ENCODE measurements around the gene TMEM14C.
"Not testable (repeated sequence)": the region's sequence is repeated elsewhere in the genome, so short reads cannot be mapped to it uniquely, and the experiment has no call there.

The TMEM14C gene

DNA sequence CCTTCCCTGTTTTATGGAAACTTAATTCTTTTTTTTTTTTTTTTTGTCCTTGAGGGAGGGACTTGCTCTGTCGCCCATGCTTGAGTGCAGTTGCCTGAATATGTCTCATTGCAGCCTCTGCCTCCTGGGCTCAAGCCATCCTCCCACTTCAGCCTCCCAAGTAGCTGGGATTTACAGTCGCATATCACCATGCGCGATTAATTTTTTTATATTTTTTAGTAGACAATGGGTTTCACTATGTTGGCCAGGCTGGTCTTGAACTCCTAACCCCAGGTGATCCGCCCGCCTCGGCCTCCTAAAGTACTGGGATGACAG, 654 bp downstream of the TMEM14C start:
- peaks cover 5% of the 10 kb centered on the region for H3K4me1 ChIP-seq (ENCODE audit: control insufficient read depth, low read depth, low read length)
- peaks cover 26% of the 10 kb centered on the region for H3K36me3 ChIP-seq (ENCODE audit: control insufficient read depth, low read depth, low read length)
- H3K27me3 ChIP-seq (ENCODE audit: control insufficient read depth, insufficient read depth, low read length), result no peaks in the 10 kb centered on the region
- H3K9me3 ChIP-seq (ENCODE audit: control insufficient read depth, low read depth, low read length), result no peaks in the 10 kb centered on the region
- peak overlapping the region; percentile 98 for H3K4me3 ChIP-seq (ENCODE audit: low read length)
- peak overlapping the region; percentile 89 for H3K27ac ChIP-seq (ENCODE audit: low read length)
- peak overlapping the region; percentile 97 for H3K9ac ChIP-seq (ENCODE audit: low read length)

DNA sequence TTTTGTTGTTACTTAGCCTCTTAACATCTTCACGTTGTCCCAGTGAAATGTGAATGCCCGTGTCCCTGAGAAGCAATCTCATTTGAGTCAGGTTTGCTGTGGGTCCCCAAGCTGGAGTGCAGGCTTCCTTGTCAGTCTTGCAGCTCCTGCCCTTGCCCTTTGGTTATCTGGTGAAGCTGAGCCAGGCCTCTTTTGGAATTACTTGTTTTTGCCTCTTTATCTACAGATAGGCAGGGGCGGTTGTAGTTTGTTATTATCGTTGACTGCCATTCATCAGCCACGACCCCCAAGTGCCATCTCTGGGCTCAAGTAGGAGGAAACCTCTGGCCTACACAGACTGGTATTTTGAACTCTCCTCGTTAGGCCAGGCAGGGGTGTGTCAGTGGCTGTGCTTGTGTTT, 2.2 kb downstream of the TMEM14C start:
- no peaks in the 10 kb centered on the region for H3K9me3 ChIP-seq (ENCODE audit: control insufficient read depth, low read depth, low read length)
- peaks cover 37% of the 10 kb centered on the region for H3K36me3 ChIP-seq (ENCODE audit: control insufficient read depth, low read depth, low read length)
- H3K27ac ChIP-seq (ENCODE audit: low read length), result no peak overlapping the region
- no peaks in the 10 kb centered on the region for H3K27me3 ChIP-seq (ENCODE audit: control insufficient read depth, insufficient read depth, low read length)
- peaks cover 5% of the 10 kb centered on the region for H3K4me1 ChIP-seq (ENCODE audit: control insufficient read depth, low read depth, low read length)
- H3K9ac ChIP-seq (ENCODE audit: low read length), result no peak overlapping the region
- H3K4me3 ChIP-seq (ENCODE audit: low read length), result no peak overlapping the region

DNA sequence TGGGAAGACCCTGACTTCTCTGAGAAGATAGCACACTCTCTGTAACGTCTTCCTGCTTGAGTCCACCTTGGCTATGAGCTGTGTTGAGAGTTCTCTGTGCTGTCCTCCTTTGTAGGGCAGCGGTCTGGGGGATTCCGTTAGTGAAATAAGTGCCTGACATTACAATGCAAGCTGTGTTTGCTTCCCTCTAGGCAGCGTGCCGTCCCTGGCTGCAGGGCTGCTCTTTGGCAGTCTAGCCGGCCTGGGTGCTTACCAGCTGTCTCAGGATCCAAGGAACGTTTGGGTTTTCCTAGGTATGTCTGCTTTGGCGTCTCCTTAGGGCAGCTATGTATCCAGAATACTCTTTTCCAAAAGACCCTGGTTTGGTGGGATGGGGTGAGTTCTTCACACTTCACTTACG, 2.8 kb downstream of the TMEM14C start:
- Histone ChIP-seq H3K27ac (ENCODE audit: low read length) (no peak overlapping the region), H3K4me3 (ENCODE audit: low read length) (no peak overlapping the region), H3K27me3 (ENCODE audit: control insufficient read depth, insufficient read depth, low read length) (no peaks in the 10 kb centered on the region), H3K9ac (ENCODE audit: low read length) (no peak overlapping the region), H3K36me3 (ENCODE audit: control insufficient read depth, low read depth, low read length) (peaks cover 44% of the 10 kb centered on the region), H3K4me1 (ENCODE audit: control insufficient read depth, low read depth, low read length) (peaks cover 5% of the 10 kb centered on the region), H3K9me3 (ENCODE audit: control insufficient read depth, low read depth, low read length) (no peaks in the 10 kb centered on the region)

DNA sequence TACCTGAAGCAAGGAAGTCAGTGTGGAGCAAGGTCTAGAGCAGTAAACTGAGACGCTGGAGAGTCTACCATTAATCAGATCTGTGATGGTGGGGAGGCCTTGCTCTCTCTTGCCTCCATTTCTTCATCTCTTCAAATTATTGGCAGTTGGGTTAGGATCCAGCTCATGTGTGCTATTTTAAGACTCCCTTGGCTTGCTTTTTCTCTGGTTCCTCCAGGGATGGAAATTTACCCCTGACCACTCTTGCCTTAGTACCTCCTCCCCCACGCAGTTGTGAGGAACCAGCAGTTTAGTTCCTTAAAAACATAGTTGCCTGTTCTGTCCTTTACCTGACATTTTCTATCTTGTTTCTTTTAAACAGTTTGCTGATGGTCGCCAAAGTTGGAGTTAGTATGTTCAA, 7.4 kb downstream of the TMEM14C start:
- H3K36me3 ChIP-seq (ENCODE audit: control insufficient read depth, low read depth, low read length), result peaks cover 49% of the 10 kb centered on the region
- no peak overlapping the region for H3K27ac ChIP-seq (ENCODE audit: low read length)
- no peaks in the 10 kb centered on the region for H3K4me1 ChIP-seq (ENCODE audit: control insufficient read depth, low read depth, low read length)
- H3K27me3 ChIP-seq (ENCODE audit: control insufficient read depth, insufficient read depth, low read length), result no peaks in the 10 kb centered on the region
- H3K9ac ChIP-seq (ENCODE audit: low read length), result no peak overlapping the region
- H3K9me3 ChIP-seq (ENCODE audit: control insufficient read depth, low read depth, low read length), result no peaks in the 10 kb centered on the region
- H3K4me3 ChIP-seq (ENCODE audit: low read length), result no peak overlapping the region

DNA sequence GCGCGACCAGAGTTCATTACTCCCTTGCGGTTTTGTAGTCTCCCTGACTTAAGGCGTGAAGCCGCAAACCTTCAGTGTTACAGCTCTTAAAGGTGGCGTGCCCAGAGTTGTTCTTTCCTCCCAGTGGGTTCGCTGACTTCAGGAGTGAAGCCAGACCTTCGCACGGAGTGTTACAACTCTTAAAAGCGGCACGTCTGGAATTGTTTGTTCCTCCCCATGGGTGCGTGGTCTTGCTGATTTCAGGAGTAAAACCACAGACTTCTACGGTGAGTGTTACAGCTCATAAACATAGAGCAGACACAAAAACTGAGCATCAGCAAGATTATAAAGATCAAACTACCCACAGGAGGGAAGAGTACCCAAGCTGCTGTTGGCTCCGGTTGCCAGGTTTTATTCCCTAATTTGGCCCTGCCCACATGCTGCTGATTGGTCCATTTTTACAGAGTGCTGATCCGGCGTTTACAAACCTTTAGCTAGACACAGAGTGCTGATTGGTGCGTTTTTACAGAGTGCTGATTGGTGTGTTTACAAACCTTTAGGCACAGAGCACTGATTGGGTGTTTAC, 10.4 kb downstream of the TMEM14C start:
- Histone ChIP-seq H3K9me3 (ENCODE audit: control insufficient read depth, low read depth, low read length) (no peaks in the 10 kb centered on the region), H3K27me3 (ENCODE audit: control insufficient read depth, insufficient read depth, low read length) (no peaks in the 10 kb centered on the region), H3K4me1 (ENCODE audit: control insufficient read depth, low read depth, low read length) (no peaks in the 10 kb centered on the region), H3K9ac (ENCODE audit: low read length) (no peak overlapping the region), H3K36me3 (ENCODE audit: control insufficient read depth, low read depth, low read length) (peaks cover 32% of the 10 kb centered on the region), H3K4me3 (ENCODE audit: low read length) (no peak overlapping the region), H3K27ac (ENCODE audit: low read length) (no peak overlapping the region)

DNA sequence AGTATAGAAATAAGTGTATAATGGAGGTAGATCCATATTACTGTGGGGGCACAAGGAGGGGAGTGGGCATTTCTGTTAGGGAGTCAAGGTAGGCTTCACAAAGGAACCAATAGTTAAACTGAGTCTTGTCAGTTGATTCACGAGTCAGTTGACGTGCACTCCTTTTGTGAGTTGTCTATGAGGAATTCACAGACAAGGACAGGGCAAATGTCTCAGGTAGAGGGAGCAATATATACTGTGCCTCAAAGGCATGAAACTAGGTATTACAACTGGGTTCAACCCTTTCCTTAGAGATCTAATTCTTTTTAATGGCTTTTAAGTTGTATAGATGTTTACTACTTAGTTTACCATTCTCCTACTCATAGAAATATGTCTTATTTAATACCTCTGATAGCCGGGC, 11.0 kb downstream of the TMEM14C start:
- H3K27me3 ChIP-seq (ENCODE audit: control insufficient read depth, insufficient read depth, low read length), result no peaks in the 10 kb centered on the region

DNA sequence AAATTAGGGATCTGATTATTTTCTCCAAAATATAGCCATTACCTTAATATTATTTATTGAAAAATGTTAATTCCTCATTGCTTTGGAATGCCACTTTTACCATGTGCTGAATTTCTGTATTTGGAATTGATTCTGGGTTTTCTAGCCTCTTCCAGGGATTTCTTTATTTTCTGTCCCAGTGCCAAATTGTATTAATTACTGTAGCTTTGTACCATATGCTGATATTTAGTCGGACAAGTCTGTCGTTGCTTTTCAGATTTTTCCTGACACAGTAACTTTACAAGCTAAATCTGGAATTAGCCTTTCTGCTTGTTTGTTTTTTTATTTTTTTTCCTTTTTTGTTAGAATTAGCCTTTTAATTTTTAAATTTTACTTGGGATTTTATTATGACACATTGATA, 13.9 kb downstream of the TMEM14C start:
- Histone ChIP-seq H3K36me3 (ENCODE audit: control insufficient read depth, low read depth, low read length) (peaks cover 5% of the 10 kb centered on the region), H3K27ac (ENCODE audit: low read length) (no peak overlapping the region), H3K27me3 (ENCODE audit: control insufficient read depth, insufficient read depth, low read length) (no peaks in the 10 kb centered on the region), H3K9ac (ENCODE audit: low read length) (no peak overlapping the region), H3K4me1 (ENCODE audit: control insufficient read depth, low read depth, low read length) (no peaks in the 10 kb centered on the region), H3K4me3 (ENCODE audit: low read length) (no peak overlapping the region), H3K9me3 (ENCODE audit: control insufficient read depth, low read depth, low read length) (no peaks in the 10 kb centered on the region)

More for the DNA sequence above, 11.0 kb downstream of the TMEM14C start:
- H3K9ac ChIP-seq (ENCODE audit: low read length), result no peak overlapping the region
- peaks cover 26% of the 10 kb centered on the region for H3K36me3 ChIP-seq (ENCODE audit: control insufficient read depth, low read depth, low read length)
- no peak overlapping the region for H3K27ac ChIP-seq (ENCODE audit: low read length)
- no peak overlapping the region for H3K4me3 ChIP-seq (ENCODE audit: low read length)
- H3K9me3 ChIP-seq (ENCODE audit: control insufficient read depth, low read depth, low read length), result no peaks in the 10 kb centered on the region
- H3K4me1 ChIP-seq (ENCODE audit: control insufficient read depth, low read depth, low read length), result no peaks in the 10 kb centered on the region

DNA sequence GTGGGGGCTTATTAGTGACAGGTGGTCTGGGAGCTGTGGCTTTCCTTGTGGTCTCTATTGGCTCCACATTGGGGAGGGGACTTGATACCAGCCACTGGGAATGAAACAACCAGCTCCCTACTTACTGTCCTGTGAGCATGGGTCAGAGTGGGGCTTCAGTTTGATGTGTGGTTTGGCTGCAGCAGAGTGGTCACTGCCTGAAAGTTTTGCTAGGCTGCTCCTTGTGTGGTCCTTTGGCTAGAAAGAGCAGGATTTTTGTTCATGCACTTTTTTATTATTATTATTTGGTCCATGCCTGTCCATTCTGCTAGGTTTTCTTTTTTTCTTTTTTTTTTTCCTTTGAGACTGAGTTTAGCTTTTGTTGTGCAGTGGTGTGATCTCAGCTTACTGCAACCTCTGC, 17.2 kb downstream of the TMEM14C start:
- no peaks in the 10 kb centered on the region for H3K36me3 ChIP-seq (ENCODE audit: control insufficient read depth, low read depth, low read length)
- no peak overlapping the region for H3K27ac ChIP-seq (ENCODE audit: low read length)
- no peak overlapping the region for H3K4me3 ChIP-seq (ENCODE audit: low read length)
- H3K9ac ChIP-seq (ENCODE audit: low read length), result no peak overlapping the region
- H3K9me3 ChIP-seq (ENCODE audit: control insufficient read depth, low read depth, low read length), result no peaks in the 10 kb centered on the region
- H3K27me3 ChIP-seq (ENCODE audit: control insufficient read depth, insufficient read depth, low read length), result no peaks in the 10 kb centered on the region
- H3K4me1 ChIP-seq (ENCODE audit: control insufficient read depth, low read depth, low read length), result no peaks in the 10 kb centered on the region

DNA sequence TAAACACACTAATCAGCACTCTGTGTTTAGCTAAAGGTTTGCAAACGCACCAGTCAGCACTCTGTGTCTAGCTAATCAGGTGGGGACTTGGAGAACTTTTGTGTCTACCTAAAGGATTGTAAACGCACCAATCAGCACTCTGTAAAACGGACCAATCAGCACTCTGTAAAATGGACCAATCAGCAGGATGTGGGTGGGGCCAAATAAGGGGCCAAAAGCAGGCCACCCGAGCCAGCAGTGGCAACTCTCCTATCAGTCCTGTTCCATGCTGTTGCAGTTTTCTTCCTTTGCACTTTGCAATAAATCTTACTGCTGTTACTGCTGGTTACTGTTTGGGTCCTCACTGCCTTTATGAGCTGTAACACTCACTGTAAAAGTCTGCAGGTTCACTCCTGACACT, 18.8 kb downstream of the TMEM14C start:
- H3K9ac ChIP-seq (ENCODE audit: low read length); H3K36me3 ChIP-seq (ENCODE audit: control insufficient read depth, low read depth, low read length); H3K4me3 ChIP-seq (ENCODE audit: low read length); H3K27ac ChIP-seq (ENCODE audit: low read length); H3K4me1 ChIP-seq (ENCODE audit: control insufficient read depth, low read depth, low read length); H3K27me3 ChIP-seq (ENCODE audit: control insufficient read depth, insufficient read depth, low read length); H3K9me3 ChIP-seq (ENCODE audit: control insufficient read depth, low read depth, low read length): not testable (repeated sequence)

DNA sequence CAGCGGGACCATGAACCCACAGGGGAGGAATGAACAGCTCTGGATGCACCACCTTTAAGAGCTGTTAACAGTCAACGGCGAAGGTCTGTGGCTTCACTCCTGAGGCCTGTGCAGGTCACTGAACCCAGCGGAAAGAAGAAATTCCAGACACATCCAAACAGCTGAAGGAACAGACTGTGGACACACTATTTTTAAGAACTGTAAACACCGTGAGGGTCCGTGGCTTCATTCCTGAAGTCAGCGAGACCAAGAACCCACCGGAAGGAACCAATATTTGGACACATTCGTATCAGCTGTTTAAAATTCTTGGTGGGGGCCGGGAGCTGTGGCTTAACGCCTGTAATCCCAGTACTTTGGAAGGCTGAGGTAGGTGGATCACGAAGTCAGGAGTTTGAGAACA, 19.4 kb downstream of the TMEM14C start:
- Histone ChIP-seq H3K9ac (ENCODE audit: low read length) (no peak overlapping the region), H3K4me1 (ENCODE audit: control insufficient read depth, low read depth, low read length) (peaks cover 4% of the 10 kb centered on the region), H3K4me3 (ENCODE audit: low read length) (no peak overlapping the region), H3K9me3 (ENCODE audit: control insufficient read depth, low read depth, low read length) (no peaks in the 10 kb centered on the region), H3K36me3 (ENCODE audit: control insufficient read depth, low read depth, low read length) (no peaks in the 10 kb centered on the region), H3K27ac (ENCODE audit: low read length) (no peak overlapping the region), H3K27me3 (ENCODE audit: control insufficient read depth, insufficient read depth, low read length) (no peaks in the 10 kb centered on the region)

DNA sequence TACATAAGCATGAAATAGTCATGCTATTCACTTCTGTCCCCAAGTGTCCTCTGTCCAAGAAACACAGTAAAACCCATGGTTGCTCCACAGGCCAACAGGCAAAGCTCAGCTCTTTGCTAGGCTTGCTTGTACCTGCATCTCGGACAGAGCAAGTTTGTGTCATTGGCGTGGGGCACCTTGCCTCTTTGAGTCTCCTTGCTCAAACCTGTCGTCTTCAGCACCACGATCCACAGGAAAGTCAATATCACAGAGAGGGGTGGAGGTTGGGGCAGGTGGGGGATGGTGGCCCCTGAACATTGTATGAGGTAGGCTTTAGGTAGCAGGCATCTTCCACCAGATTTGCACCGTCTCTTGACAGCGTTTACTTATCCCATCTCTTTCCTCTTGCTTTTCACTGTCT, 20.6 kb downstream of the TMEM14C start:
- Histone ChIP-seq H3K27me3 (ENCODE audit: control insufficient read depth, insufficient read depth, low read length) (no peaks in the 10 kb centered on the region), H3K9me3 (ENCODE audit: control insufficient read depth, low read depth, low read length) (no peaks in the 10 kb centered on the region), H3K27ac (ENCODE audit: low read length) (no peak overlapping the region), H3K9ac (ENCODE audit: low read length) (no peak overlapping the region), H3K4me3 (ENCODE audit: low read length) (no peak overlapping the region), H3K36me3 (ENCODE audit: control insufficient read depth, low read depth, low read length) (no peaks in the 10 kb centered on the region), H3K4me1 (ENCODE audit: control insufficient read depth, low read depth, low read length) (peaks cover 4% of the 10 kb centered on the region)

DNA sequence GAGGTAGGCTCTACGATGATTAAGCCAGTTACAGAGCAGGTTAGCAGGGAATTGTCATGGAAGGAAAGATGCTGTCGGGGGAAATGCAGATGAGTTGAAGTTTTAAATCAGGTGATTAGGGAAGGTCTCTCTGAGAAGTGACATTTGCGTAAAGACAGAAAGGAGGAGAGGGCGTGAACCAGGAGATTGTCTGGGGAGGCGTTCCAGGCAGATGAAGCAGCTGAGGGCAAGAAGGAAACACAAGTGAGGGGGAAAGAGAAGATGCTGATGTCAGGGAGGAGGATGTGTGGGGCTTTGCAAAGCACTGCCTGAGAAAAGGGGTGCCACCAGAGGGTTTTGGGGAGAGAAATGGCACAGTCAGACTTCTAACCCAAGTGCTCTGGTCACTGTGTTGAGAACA, 22.2 kb downstream of the TMEM14C start:
- Histone ChIP-seq H3K4me1 (ENCODE audit: control insufficient read depth, low read depth, low read length) (peaks cover 4% of the 10 kb centered on the region), H3K4me3 (ENCODE audit: low read length) (no peak overlapping the region), H3K27me3 (ENCODE audit: control insufficient read depth, insufficient read depth, low read length) (no peaks in the 10 kb centered on the region), H3K27ac (ENCODE audit: low read length) (no peak overlapping the region), H3K9me3 (ENCODE audit: control insufficient read depth, low read depth, low read length) (no peaks in the 10 kb centered on the region), H3K9ac (ENCODE audit: low read length) (no peak overlapping the region), H3K36me3 (ENCODE audit: control insufficient read depth, low read depth, low read length) (peaks cover 9% of the 10 kb centered on the region)
